H9 (cell line): ENCODE results near the gene RGS14. TPM values are rescaled to one million over a fixed set of nuclear protein-coding genes. Genes with fewer than 3 reads are reported as not detected.
A peak's percentile ranks its signal among the peaks of the same experiment; 100 is the strongest.

ENCODE experiments used
- DNase-seq: peaks from one replicate; pipeline ENCODE4 v3.0.0-alpha.2; 2017
- H2AFZ ChIP-seq: one replicate; pipeline ENCODE4 v1.6.1; 2013; ENCODE audit warnings: mild to moderate bottlenecking, low read length, control low read depth, moderate library complexity
- H2AK5ac ChIP-seq: 2 replicates; pipeline ENCODE4 v1.6.1; 2013; ENCODE audit warnings: low read length, control low read depth, mixed read lengths; ENCODE audit not compliant: insufficient read length
- H2BK120ac ChIP-seq: one replicate; pipeline ENCODE4 v1.6.1; 2013; ENCODE audit warnings: low read depth, mild to moderate bottlenecking, low read length, control low read depth, inconsistent platforms; ENCODE audit not compliant: poor library complexity, severe bottlenecking
- H2BK12ac ChIP-seq: 2 replicates; pipeline ENCODE4 v1.6.1; 2013; ENCODE audit warnings: low read length, control low read depth, mixed read lengths, low read depth; ENCODE audit not compliant: insufficient read length
- H2BK15ac ChIP-seq: 2 replicates; pipeline ENCODE4 v1.6.1; 2013; ENCODE audit warnings: low read depth, low read length, control low read depth
- H2BK20ac ChIP-seq: one replicate; pipeline ENCODE4 v1.6.1; 2013; ENCODE audit warnings: low read depth, mild to moderate bottlenecking, low read length, control low read depth, inconsistent platforms; ENCODE audit not compliant: poor library complexity, severe bottlenecking
- H2BK5ac ChIP-seq: 2 replicates; pipeline ENCODE4 v1.6.1; 2013; ENCODE audit warnings: low read length, control low read depth, mixed read lengths; ENCODE audit not compliant: insufficient read length
- H3K14ac ChIP-seq: 2 replicates; pipeline ENCODE4 v1.6.1; 2013; ENCODE audit warnings: low read length, control low read depth; ENCODE audit not compliant: insufficient read depth
- H3K18ac ChIP-seq: 2 replicates; pipeline ENCODE4 v1.6.1; 2013; ENCODE audit warnings: low read depth, mild to moderate bottlenecking, mixed read lengths, low read length, control low read depth; ENCODE audit not compliant: insufficient read length
- H3K23ac ChIP-seq: 2 replicates; pipeline ENCODE4 v1.6.1; 2013; ENCODE audit warnings: low read length, control low read depth, mixed read lengths, low read depth; ENCODE audit not compliant: insufficient read length
- H3K23me2 ChIP-seq: 2 replicates; pipeline ENCODE4 v1.6.1; 2013; ENCODE audit warnings: low read depth, mild to moderate bottlenecking, mixed read lengths, low read length, control low read depth; ENCODE audit not compliant: insufficient read length, poor library complexity, severe bottlenecking
- H3K27ac ChIP-seq: 2 replicates; pipeline ENCODE4 v1.5.1; 2013; ENCODE audit warnings: low read length, control low read depth, mixed read lengths, low read depth; ENCODE audit not compliant: insufficient read length
- H3K27me3 ChIP-seq: 2 replicates; pipeline ENCODE4 v1.6.1; 2013; ENCODE audit warnings: low read length, control low read depth, inconsistent platforms; ENCODE audit not compliant: insufficient read depth
- H3K4ac ChIP-seq: 2 replicates; pipeline ENCODE4 v1.6.1; 2013; ENCODE audit warnings: low read depth, mild to moderate bottlenecking, control low read depth, inconsistent platforms, low read length, moderate library complexity
- H3K4me1 ChIP-seq: 2 replicates; pipeline ENCODE4 v1.6.1; 2013; ENCODE audit warnings: low read length, control low read depth, inconsistent platforms; ENCODE audit not compliant: insufficient read depth
- H3K4me2 ChIP-seq: 2 replicates; pipeline ENCODE4 v1.6.1; 2013; ENCODE audit warnings: low read length, control low read depth, mixed read lengths; ENCODE audit not compliant: insufficient read length, insufficient read depth
- H3K56ac ChIP-seq: 2 replicates; pipeline ENCODE4 v1.6.1; 2013; ENCODE audit warnings: low read depth, mild to moderate bottlenecking, mixed read lengths, low read length, control low read depth; ENCODE audit not compliant: insufficient read length
- H3K79me1 ChIP-seq: 2 replicates; pipeline ENCODE4 v1.6.1; 2013; ENCODE audit warnings: low read depth, mild to moderate bottlenecking, moderate library complexity, low read length, control low read depth, inconsistent platforms; ENCODE audit not compliant: insufficient read depth, poor library complexity, severe bottlenecking
- H3K79me2 ChIP-seq: 2 replicates; pipeline ENCODE4 v1.6.1; 2013; ENCODE audit warnings: low read length, control low read depth, inconsistent platforms; ENCODE audit not compliant: insufficient read depth
- H3K9ac ChIP-seq: 2 replicates; pipeline ENCODE4 v1.6.1; 2013; ENCODE audit warnings: low read length, control low read depth, mixed read lengths; ENCODE audit not compliant: insufficient read length; ENCODE audit errors: extremely low read depth
- H3K9me3 ChIP-seq: one replicate; pipeline ENCODE4 v1.6.1; 2013; ENCODE audit warnings: low read depth, low read length, inconsistent platforms; ENCODE audit not compliant: control insufficient read depth
- H3T11ph ChIP-seq: one replicate; pipeline ENCODE4 v1.6.1; 2013; ENCODE audit warnings: mild to moderate bottlenecking, low read length, control low read depth, inconsistent platforms
- H4K20me1 ChIP-seq: one replicate; pipeline ENCODE4 v1.6.1; 2013; ENCODE audit not compliant: control insufficient read depth, insufficient read length, insufficient read depth
- H4K5ac ChIP-seq: 2 replicates; pipeline ENCODE4 v1.6.1; 2013; ENCODE audit warnings: low read depth, mild to moderate bottlenecking, mixed read lengths, low read length, control low read depth; ENCODE audit not compliant: insufficient read length
- H4K8ac ChIP-seq: replicated peaks from 2 replicates; pipeline ENCODE4 v1.6.1; 2013; ENCODE audit warnings: low read length, control low read depth, mixed read lengths, low read depth; ENCODE audit not compliant: insufficient read length
- H4K91ac ChIP-seq: 2 replicates; pipeline ENCODE4 v1.6.1; 2013; ENCODE audit warnings: low read depth, mild to moderate bottlenecking, moderate library complexity, mixed read lengths, low read length, control low read depth; ENCODE audit not compliant: insufficient read length
- H3K27ac Mint-ChIP-seq, 3 experiments: 2 replicates in 2 of 3; 3 replicates in 1 of 3; pipeline ENCODE4 v1.8.0; 2020 to 2021; ENCODE audit warnings: mixed read lengths in 3 of 3, mild to moderate bottlenecking in 1 of 3, moderate library complexity in 1 of 3
- H3K27me3 Mint-ChIP-seq: 2 replicates; pipeline ENCODE4 v1.8.0; 2021; ENCODE audit warnings: low read depth, mild to moderate bottlenecking, moderate library complexity, mixed read lengths
- H3K36me3 Mint-ChIP-seq, 3 experiments: 2 replicates in 2 of 3; 3 replicates in 1 of 3; pipeline ENCODE4 v1.8.0; 2020 to 2021; ENCODE audit warnings: low read depth in 3 of 3, mixed read lengths in 3 of 3; ENCODE audit not compliant: insufficient read depth in 1 of 3
- H3K4me1 Mint-ChIP-seq, 2 experiments: 2 replicates each; pipeline ENCODE4 v1.8.0; 2020; ENCODE audit warnings: mixed read lengths in 2 of 2
- H3K4me3 Mint-ChIP-seq, 2 experiments: 2 replicates in 1 of 2; 3 replicates in 1 of 2; pipeline ENCODE4 v1.8.0; 2020 to 2021; ENCODE audit warnings: mild to moderate bottlenecking in 2 of 2, mixed read lengths in 2 of 2, moderate library complexity in 1 of 2
- H3K9me3 Mint-ChIP-seq, 2 experiments: 2 replicates in 1 of 2; 3 replicates in 1 of 2; pipeline ENCODE4 v1.8.0; 2020; ENCODE audit warnings: mild to moderate bottlenecking in 2 of 2, mixed read lengths in 2 of 2, moderate library complexity in 1 of 2
- WGBS: extraction: QIAGEN DNeasy Blood & Tissue Kit; methylation state at CpG from one replicate; pipeline ENCODE4 v1.1.7; 2013; ENCODE audit warnings: missing lambda C conversion rate, low lambda C conversion rate, mixed read lengths; ENCODE audit not compliant: insufficient read length; ENCODE audit errors: extremely low coverage; 5-methylcytosine and 5-hydroxymethylcytosine counted together
- total RNA-seq: library from RNA; stranded (reverse); gene quantifications from 2 replicates; pipeline ENCODE4 v1.2.1, GENCODE V29; 2021
- TF ChIP-seq, protein P1 (sequence below): fragments of 200-600 bp; sonication (generic); conservative IDR thresholded peaks from 3 replicates; pipeline ENCODE4 v1.8.0; 2021; ENCODE audit warnings: antibody characterized with exemption, mild to moderate bottlenecking

The RGS14 gene
- total RNA-seq, 1 experiment from 2014 or later: 12.3 TPM

DNA sequence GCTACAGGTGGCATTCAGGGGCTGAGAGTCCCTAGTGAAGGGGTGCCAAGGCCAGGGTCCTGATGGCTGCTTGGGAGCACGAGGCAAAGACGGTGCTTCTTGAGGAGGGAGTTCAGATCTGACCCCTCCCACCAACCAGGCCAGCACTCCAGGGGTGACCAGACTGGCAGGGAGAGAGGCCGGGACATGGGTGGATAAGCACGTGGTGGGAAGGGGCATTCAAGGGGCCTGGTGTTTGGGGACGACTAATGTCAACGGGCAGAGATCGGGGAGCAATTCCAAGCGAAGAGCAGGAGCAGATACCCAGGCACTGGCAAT, 4.5 kb downstream of the RGS14 start:
- no peak overlapping the region for H3K23ac ChIP-seq
- Mint-ChIP-seq H3K4me3 (peak overlapping the region; percentile 71 to 81), H3K9me3 (no peaks in the 10 kb centered on the region), H3K27me3 (peaks cover 33% of the 10 kb centered on the region), H3K27ac (no peak overlapping the region; a peak in 1 of 7 replicates), H3K4me1 (peaks cover 23 to 37% of the 10 kb centered on the region in 2 experiments), H3K36me3 (no peaks in the 10 kb centered on the region)
- H2BK20ac ChIP-seq: no peak overlapping the region
- H3K79me2 ChIP-seq: no peaks in the 10 kb centered on the region
- H4K5ac ChIP-seq: no peak overlapping the region
- peaks cover 4% of the 10 kb centered on the region for H3K23me2 ChIP-seq
- H3K4ac ChIP-seq: no peak overlapping the region
- H4K20me1 ChIP-seq: no peaks in the 10 kb centered on the region
- H3K27ac ChIP-seq: no peak overlapping the region
- no peak overlapping the region for H2AK5ac ChIP-seq
- H3K4me1 ChIP-seq: peaks cover 9% of the 10 kb centered on the region; the same call in 1 of the 2 replicates
- no peaks in the 10 kb centered on the region for H3K9me3 ChIP-seq
- TF ChIP-seq, protein P1, sequence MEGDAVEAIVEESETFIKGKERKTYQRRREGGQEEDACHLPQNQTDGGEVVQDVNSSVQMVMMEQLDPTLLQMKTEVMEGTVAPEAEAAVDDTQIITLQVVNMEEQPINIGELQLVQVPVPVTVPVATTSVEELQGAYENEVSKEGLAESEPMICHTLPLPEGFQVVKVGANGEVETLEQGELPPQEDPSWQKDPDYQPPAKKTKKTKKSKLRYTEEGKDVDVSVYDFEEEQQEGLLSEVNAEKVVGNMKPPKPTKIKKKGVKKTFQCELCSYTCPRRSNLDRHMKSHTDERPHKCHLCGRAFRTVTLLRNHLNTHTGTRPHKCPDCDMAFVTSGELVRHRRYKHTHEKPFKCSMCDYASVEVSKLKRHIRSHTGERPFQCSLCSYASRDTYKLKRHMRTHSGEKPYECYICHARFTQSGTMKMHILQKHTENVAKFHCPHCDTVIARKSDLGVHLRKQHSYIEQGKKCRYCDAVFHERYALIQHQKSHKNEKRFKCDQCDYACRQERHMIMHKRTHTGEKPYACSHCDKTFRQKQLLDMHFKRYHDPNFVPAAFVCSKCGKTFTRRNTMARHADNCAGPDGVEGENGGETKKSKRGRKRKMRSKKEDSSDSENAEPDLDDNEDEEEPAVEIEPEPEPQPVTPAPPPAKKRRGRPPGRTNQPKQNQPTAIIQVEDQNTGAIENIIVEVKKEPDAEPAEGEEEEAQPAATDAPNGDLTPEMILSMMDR: no peak
- H2BK5ac ChIP-seq: no peak overlapping the region
- no CpG with 5 or more reads among the region's 8 CpGs for WGBS
- DNase-seq: no peak
- H3K56ac ChIP-seq: no peak overlapping the region
- H4K91ac ChIP-seq: no peak overlapping the region
- no peak overlapping the region for H2AFZ ChIP-seq
- H2BK120ac ChIP-seq: no peak overlapping the region
- H2BK15ac ChIP-seq: no peak overlapping the region
- H2BK12ac ChIP-seq: no peak overlapping the region
- no peak overlapping the region for H3K18ac ChIP-seq
- no peak overlapping the region for H3K14ac ChIP-seq
- H3K79me1 ChIP-seq: no peaks in the 10 kb centered on the region
- peak overlapping the region; percentile 37 for H3K4me2 ChIP-seq
- H4K8ac ChIP-seq: no peak overlapping the region
- H3T11ph ChIP-seq: no peak overlapping the region
- H3K9ac ChIP-seq: no peak overlapping the region
- H3K27me3 ChIP-seq: no peaks in the 10 kb centered on the region
